GM15510 (cell line): ENCODE measurements around the gene MINAR1.

ENCODE experiments used
- POLR2A ChIP-seq: IDR thresholded peaks from 3 replicates; pipeline ENCODE4 v1.6.1; 2011; ENCODE audit warnings: borderline replicate concordance; ENCODE audit not compliant: insufficient read length; ENCODE audit errors: extremely low read depth

Gene MINAR1

DNA sequence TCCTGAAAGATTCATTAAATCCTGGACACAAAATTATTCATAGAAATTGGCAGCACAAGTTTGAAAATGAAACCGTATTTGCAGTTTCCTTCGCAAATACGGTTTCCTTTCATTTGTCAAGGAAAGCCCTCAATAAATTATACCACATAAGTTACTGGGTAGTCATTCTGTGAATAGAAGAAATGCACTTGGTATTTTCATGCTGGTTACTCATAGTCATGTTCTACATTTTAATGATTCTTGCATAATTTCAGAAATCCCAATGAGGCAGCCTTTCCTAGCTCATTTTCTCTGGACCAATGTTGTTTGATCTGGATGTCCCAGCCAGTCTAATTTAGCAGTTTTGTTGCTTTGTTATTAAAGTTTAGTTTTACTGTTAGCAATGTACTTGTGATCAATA, 43.2 kb downstream of the MINAR1 start:
- no peak for TF ChIP-seq POLR2A

DNA sequence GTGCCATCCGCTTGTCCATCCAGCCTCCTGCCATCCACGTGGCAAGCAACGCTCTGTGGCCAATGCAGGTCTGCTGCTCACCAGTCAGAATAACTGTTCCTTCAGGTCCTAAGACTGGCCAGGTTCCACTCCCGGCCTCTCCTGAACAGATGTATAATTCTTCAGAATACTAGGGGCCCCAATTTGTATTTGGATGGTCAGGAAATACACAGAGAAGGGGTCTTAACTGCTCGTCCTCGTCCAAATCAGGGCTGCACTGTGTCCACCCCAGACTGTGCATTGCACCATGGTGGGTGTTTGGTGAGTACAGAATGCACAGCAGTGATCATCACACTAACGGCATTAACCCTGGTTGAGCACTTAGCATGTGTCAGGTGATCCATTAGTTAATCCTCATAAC, 46.0 kb downstream of the MINAR1 start:
- no peak for TF ChIP-seq POLR2A

DNA sequence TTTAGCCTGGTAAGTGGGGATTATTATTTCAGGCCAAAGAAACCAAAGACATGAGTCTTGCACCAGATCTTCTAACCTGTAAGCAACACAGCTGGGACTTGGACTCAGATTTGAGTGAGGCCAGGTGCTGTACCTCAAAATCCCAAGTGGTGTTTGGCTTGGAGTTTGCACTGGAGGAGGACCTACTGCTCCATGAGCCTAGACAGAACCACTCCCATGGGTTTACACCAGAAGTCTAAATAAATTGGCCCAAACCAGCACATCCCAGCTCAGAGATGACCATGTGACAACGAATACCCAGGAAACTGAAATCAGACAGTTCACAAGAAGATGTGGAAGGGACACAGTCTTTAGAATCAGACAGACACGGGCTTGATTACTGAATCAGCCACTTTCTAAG, 47.5 kb downstream of the MINAR1 start:
- no peak for TF ChIP-seq POLR2A

DNA sequence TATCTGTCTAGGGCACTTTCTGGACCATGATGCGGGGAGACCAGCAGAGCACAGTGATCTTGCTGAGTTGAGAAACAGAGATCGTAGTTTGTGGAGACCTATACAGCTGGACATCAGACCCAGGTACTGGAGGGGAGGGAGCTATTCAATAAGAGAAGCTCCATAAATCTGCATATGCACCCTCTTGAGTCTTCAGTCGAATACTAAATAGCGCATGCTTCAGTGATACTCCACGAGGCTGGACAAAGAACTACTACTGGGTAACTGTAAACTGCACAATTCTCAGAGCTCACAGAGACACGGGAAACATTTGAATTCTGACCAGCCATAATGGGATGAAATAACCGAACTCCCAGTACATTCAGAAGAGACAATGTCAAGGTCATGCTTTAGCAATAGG, 49.7 kb downstream of the MINAR1 start:
- TF ChIP-seq POLR2A: no peak
